Activated T-helper 17 cell treated with anti-CD3 and anti-CD28 coated beads, Interleukin-2, amount 50 U/mL, for 72 hours (primary cell): ENCODE results near the gene FSIP1. TPM values are rescaled to one million over a fixed set of nuclear protein-coding genes. Genes with fewer than 3 reads are reported as not detected.

Source experiments
- ATAC-seq: fragments of 150-1000 bp; cut with Tn5 transposase; replicated peaks from 2 replicates; pipeline ENCODE4 v1.10.0; 2021; ENCODE audit warnings: mild to moderate bottlenecking, moderate library complexity
- H3K27ac Mint-ChIP-seq: one replicate; pipeline ENCODE4 v1.8.0; 2022; ENCODE audit warnings: mixed read lengths
- H3K27me3 Mint-ChIP-seq: one replicate; pipeline ENCODE4 v1.8.0; 2022; ENCODE audit warnings: mixed read lengths
- H3K36me3 Mint-ChIP-seq: one replicate; pipeline ENCODE4 v1.8.0; 2022; ENCODE audit warnings: low read depth, mild to moderate bottlenecking, mixed read lengths
- H3K4me1 Mint-ChIP-seq: one replicate; pipeline ENCODE4 v1.8.0; 2022; ENCODE audit warnings: mixed read lengths
- H3K4me3 Mint-ChIP-seq: one replicate; pipeline ENCODE4 v1.8.0; 2022; ENCODE audit warnings: mild to moderate bottlenecking, mixed read lengths
- H3K9me3 Mint-ChIP-seq: one replicate; pipeline ENCODE4 v1.8.0; 2022; ENCODE audit warnings: mixed read lengths
- total RNA-seq, 2 donors: library from RNA; stranded (reverse); gene quantifications; one replicate each; pipeline ENCODE4 v1.2.3, GENCODE V29; 2022

The FSIP1 gene
- total RNA-seq, 2 donors from 2014 or later, result 0.32 to 0.34 TPM

GRCh38 chr15:39704235-39704634 is 78.4 kb downstream of the FSIP1 start:
- H3K27me3 Mint-ChIP-seq, result no peaks in the 10 kb centered on the region
- no peak overlapping the region for H3K4me3 Mint-ChIP-seq
- ATAC-seq, result no peak
- H3K9me3 Mint-ChIP-seq, result no peaks in the 10 kb centered on the region
- no peak overlapping the region for H3K27ac Mint-ChIP-seq
- no peaks in the 10 kb centered on the region for H3K4me1 Mint-ChIP-seq
- no peaks in the 10 kb centered on the region for H3K36me3 Mint-ChIP-seq

DNA sequence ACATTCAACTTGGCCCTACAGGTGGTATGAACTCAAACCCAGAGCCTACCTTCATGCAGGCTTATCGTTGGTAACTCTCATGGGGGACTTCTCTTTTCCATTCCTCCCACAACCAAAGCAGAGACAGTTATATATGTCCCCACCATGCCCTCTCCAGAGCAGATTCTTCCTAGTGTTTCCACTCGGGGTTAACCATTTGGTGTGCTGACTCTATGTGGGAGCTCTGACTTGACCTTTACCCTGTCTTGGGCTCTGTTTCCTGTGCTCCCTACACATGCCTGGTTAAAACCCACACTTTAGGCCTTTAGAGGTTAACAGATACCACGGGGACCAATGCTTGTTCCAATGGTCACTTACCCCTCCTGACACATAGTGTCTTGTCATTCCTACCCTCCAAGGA is 80.7 kb downstream of the FSIP1 start:
- Mint-ChIP-seq H3K4me3 (no peak overlapping the region), H3K27ac (no peak overlapping the region), H3K27me3 (no peaks in the 10 kb centered on the region), H3K36me3 (no peaks in the 10 kb centered on the region), H3K4me1 (no peaks in the 10 kb centered on the region), H3K9me3 (no peaks in the 10 kb centered on the region)
- ATAC-seq, result no peak

- no peaks in the 10 kb centered on the region for H3K9me3 Mint-ChIP-seq
- no peak for ATAC-seq
- no peaks in the 10 kb centered on the region for H3K4me1 Mint-ChIP-seq
- no peak overlapping the region for H3K4me3 Mint-ChIP-seq
- H3K27ac Mint-ChIP-seq, result no peak overlapping the region
- H3K36me3 Mint-ChIP-seq, result no peaks in the 10 kb centered on the region
- H3K27me3 Mint-ChIP-seq, result no peaks in the 10 kb centered on the region
Measured at GRCh38 chr15:39700375-39700700, 82.3 kb downstream of the FSIP1 start.

DNA sequence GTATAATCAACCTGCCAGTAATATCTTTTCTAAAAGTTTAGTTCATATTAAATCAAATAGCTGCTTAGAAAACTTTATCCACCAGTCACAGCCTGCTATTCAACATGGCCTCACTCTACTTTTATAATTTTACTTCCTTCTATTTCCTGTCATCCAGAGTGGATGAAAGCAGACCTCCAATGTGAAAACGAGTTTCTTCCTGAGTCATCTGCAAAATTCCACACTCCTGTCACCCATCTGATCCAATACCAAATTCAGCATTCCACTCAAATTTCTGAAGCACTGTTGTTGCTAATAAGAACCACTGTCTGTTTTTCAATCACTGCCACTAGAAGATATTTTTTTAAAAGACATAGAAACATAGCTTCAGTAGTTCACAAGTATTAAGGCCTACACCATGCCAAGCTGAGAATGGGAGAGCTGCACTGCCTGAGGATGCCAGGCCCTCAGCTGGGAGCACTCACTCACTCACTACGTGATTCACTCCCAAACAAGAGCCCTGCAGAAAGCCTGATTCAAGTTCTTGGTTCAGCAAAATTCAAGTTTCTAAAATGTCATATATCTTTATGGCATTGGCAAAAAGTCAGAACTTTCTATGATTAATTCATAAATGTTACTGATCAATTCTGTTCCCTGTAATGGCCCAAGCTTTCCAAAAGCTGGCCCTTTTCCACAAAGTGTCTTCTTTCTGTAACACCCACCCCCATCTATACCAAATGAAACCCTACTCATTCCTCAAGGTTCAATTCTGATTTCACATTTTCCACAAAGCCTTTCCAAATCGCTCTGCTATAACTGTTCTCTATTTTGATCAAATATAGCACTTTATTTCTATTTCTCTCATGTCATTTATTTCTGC is 82.9 kb downstream of the FSIP1 start:
- Mint-ChIP-seq H3K36me3 (no peaks in the 10 kb centered on the region), H3K27me3 (no peaks in the 10 kb centered on the region), H3K27ac (no peak overlapping the region), H3K9me3 (no peaks in the 10 kb centered on the region), H3K4me1 (no peaks in the 10 kb centered on the region), H3K4me3 (no peak overlapping the region)
- ATAC-seq, result no peak

DNA sequence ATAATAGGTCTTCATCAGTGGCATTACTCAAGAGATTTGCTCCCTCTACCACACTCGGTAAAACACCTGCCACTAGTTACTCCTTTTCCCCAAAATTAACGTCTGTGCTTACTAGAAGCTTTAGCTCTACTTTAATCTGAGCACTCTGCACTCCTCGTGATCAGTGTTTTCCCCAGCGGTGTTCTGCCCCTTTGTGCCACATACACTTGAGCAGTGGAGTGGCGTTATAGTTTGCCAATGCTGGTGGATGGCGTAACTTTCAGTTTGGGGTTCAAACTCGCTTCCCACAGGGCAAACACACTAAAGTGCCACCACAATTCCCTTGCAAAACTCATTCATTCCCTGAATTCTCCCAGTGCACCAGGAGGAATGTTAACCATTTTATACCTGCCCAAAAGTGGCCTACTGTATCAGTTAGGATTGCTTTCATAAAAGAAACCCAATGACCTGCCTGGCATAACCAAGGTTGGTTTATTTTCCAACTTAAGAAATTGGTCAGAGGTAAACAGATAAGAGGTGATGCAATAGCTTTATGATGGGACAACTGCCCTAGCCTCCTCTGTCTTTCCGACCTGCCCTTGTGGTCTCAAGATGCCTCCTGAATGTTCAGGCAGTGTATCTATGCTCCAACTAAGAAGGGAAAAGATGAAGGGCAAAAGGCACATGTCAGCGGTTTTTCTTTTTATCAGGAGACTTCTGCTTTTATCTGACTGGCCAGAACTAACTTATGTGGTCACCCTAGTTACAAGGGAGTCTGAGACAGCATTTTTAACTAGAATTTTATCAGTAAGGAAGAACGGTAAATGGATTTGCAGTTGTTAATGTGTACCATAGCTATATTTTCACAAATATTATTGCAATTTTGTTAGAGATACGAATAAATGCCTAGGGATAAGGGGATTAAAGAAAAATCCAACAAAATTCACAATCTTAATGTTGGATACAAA is 83.9 kb downstream of the FSIP1 start:
- no peaks in the 10 kb centered on the region for H3K4me1 Mint-ChIP-seq
- no peaks in the 10 kb centered on the region for H3K36me3 Mint-ChIP-seq
- H3K4me3 Mint-ChIP-seq, result no peak overlapping the region
- H3K27ac Mint-ChIP-seq, result no peak overlapping the region
- no peak for ATAC-seq
- no peaks in the 10 kb centered on the region for H3K27me3 Mint-ChIP-seq
- H3K9me3 Mint-ChIP-seq, result no peaks in the 10 kb centered on the region

DNA sequence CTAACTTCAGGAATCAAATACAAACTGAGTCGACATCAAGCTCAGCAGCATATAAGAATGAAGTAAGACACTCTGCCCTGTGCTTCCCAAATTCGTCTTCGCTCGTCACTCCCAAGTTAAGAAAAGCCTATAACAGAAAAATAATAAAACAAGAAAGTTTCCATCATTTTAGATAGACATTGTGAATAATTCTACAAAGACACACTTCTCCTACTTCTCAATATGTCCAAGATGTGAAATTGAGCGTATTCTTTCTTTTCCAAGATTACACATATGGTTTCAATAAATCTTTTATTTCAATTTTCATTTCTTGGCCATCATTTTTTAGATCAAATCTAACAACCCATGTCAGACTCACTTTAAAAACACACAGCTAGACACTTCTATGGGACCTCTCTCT is 85.1 kb downstream of the FSIP1 start:
- no peak for ATAC-seq
- H3K4me3 Mint-ChIP-seq, result no peak overlapping the region
- no peaks in the 10 kb centered on the region for H3K9me3 Mint-ChIP-seq

GRCh38 chr15:39695793-39696192 is 86.8 kb downstream of the FSIP1 start:
- Mint-ChIP-seq H3K4me3 (no peak overlapping the region), H3K36me3 (no peaks in the 10 kb centered on the region), H3K4me1 (no peaks in the 10 kb centered on the region), H3K27ac (no peak overlapping the region), H3K9me3 (no peaks in the 10 kb centered on the region), H3K27me3 (peaks cover 5% of the 10 kb centered on the region)
- peak; percentile 39 for ATAC-seq

More for the DNA sequence above, 85.1 kb downstream of the FSIP1 start:
- Mint-ChIP-seq H3K27me3 (peaks cover 3% of the 10 kb centered on the region), H3K4me1 (no peaks in the 10 kb centered on the region), H3K27ac (no peak overlapping the region), H3K36me3 (no peaks in the 10 kb centered on the region)

DNA sequence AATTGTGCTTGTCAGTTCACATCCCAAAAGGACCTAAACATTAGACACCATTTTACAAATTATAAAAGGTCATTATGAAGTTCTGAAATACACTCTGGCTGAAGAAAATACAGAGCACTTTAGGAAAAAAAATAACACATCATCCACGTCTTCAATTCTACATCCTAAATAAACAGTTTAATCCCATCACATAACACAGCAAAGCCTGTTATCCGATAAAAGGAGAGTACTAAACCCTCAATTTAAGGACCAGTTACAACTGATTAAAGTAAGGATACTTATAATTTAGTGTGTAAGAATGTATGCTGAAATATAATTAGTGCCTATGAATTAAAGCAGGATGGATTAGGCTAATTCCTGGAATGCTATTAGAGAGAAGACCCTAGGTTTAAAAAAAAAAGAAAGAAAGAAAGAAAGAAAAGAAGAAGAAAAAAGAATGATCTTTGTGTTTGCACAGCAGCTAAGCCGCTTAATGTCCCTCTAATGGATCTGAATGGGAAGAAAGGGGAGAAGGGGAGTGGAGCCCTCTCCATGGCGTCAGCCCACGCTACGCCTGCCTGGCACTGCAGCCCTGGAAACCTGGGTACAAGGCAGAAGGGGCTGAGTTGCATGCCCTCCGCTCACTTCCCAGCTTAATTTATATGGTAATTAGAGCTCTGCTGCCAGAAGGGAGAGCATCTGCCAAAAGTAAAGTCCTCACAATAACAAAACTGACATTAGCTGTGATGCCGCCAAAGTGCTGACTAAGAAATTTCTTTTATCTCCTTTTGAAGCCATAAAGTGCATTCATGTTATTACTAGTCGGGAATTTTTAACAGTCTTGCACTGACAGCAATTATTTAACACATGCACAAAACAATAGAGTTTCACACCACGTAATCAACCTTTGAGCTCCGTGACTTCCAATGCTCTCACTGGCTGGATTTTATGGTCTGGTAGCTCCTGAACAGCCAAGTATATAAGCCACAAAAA is 90.0 kb downstream of the FSIP1 start:
- Mint-ChIP-seq H3K9me3 (no peaks in the 10 kb centered on the region), H3K27me3 (peaks cover 5% of the 10 kb centered on the region), H3K4me1 (no peaks in the 10 kb centered on the region), H3K4me3 (no peak overlapping the region), H3K27ac (no peak overlapping the region), H3K36me3 (no peaks in the 10 kb centered on the region)
- peak; percentile 62 for ATAC-seq

DNA sequence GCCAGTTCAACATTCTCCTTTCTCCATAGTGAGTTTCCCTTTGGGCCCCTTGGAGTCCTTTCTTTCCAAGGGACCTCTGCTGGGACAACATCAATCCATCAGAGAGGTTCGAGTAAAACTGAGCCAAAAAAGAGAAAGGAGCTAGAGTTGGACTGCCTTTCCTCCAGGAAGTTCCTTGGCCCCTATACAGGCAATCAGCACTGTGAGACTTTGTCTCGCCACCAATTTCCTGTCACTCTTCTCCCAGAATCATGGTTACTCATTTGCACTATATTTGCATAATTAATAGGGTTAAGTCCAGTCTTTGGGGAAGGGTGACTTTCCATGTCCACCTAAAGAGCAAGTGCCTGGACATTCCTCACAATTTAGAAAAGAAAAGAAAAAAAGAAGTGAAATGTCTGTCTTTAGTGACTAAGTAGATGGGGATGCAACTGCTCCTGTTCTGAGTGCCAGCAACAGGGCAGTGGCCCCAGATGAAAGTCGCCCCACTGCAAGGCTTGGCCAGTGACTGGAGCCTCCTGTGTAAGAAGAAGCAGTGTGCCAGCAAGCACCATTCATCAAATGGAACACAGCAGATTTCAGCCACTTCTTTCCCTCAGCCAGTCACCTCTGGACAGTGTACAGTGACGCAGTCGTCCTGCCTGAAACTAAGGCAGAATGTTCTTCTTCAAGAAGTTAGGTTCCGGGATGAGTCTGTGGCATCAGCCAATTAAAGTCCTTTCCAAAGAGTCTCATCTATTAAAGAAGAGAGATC is 91.6 kb downstream of the FSIP1 start:
- Mint-ChIP-seq H3K4me1 (no peaks in the 10 kb centered on the region), H3K27me3 (peaks cover 5% of the 10 kb centered on the region)

GRCh38 chr15:39687965-39688364 is 94.7 kb downstream of the FSIP1 start:
- Mint-ChIP-seq H3K4me3 (no peak overlapping the region), H3K27me3 (peaks cover 5% of the 10 kb centered on the region), H3K4me1 (no peaks in the 10 kb centered on the region), H3K9me3 (no peaks in the 10 kb centered on the region), H3K36me3 (no peaks in the 10 kb centered on the region), H3K27ac (no peak overlapping the region)
- ATAC-seq, result no peak

More for the DNA sequence above, 91.6 kb downstream of the FSIP1 start:
- H3K9me3 Mint-ChIP-seq, result no peaks in the 10 kb centered on the region
- no peak overlapping the region for H3K4me3 Mint-ChIP-seq
- H3K36me3 Mint-ChIP-seq, result no peaks in the 10 kb centered on the region
- H3K27ac Mint-ChIP-seq, result no peak overlapping the region
- no peak for ATAC-seq

- H3K27ac Mint-ChIP-seq, result no peak overlapping the region
Measured at GRCh38 chr15:39685999-39686613, 96.5 kb downstream of the FSIP1 start.

GRCh38 chr15:39685367-39685766 is 97.3 kb downstream of the FSIP1 start:
- H3K4me3 Mint-ChIP-seq, result no peak overlapping the region
- no peaks in the 10 kb centered on the region for H3K36me3 Mint-ChIP-seq
- ATAC-seq, result no peak
- no peaks in the 10 kb centered on the region for H3K27me3 Mint-ChIP-seq
- H3K4me1 Mint-ChIP-seq, result no peaks in the 10 kb centered on the region
- H3K9me3 Mint-ChIP-seq, result no peaks in the 10 kb centered on the region
- no peak overlapping the region for H3K27ac Mint-ChIP-seq

More at GRCh38 chr15:39685999-39686613, 96.5 kb downstream of the FSIP1 start:
- H3K36me3 Mint-ChIP-seq, result no peaks in the 10 kb centered on the region
- no peaks in the 10 kb centered on the region for H3K4me1 Mint-ChIP-seq
- no peak overlapping the region for H3K4me3 Mint-ChIP-seq
- no peaks in the 10 kb centered on the region for H3K9me3 Mint-ChIP-seq
- no peaks in the 10 kb centered on the region for H3K27me3 Mint-ChIP-seq
- peak; percentile 42 for ATAC-seq

GRCh38 chr15:39684233-39684632 is 98.4 kb downstream of the FSIP1 start:
- H3K27ac Mint-ChIP-seq, result no peak overlapping the region
- H3K9me3 Mint-ChIP-seq, result no peaks in the 10 kb centered on the region
- no peaks in the 10 kb centered on the region for H3K4me1 Mint-ChIP-seq
- no peaks in the 10 kb centered on the region for H3K27me3 Mint-ChIP-seq
- H3K4me3 Mint-ChIP-seq, result no peak overlapping the region
- H3K36me3 Mint-ChIP-seq, result no peaks in the 10 kb centered on the region
- ATAC-seq, result no peak
